Prostate gland (tissue), 2 donors: ENCODE results near the gene POLE2.

Experiments
- POLR2A ChIP-seq: fragments of 450-650 bp; IDR thresholded peaks from one replicate; pipeline ENCODE4 v1.6.1; 2016; ENCODE audit warnings: antibody characterized with exemption, mild to moderate bottlenecking
- TF ChIP-seq, protein P1 (sequence below), 4 experiments: fragments of 200-600 bp in 2 of 4; fragments of 450-650 bp in 2 of 4; sonication (generic) in 2 of 4; IDR thresholded peaks; 1 replicate in 3 of 4; 2 replicates in 1 of 4; pipeline ENCODE4 v1.5.1; 2016 to 2019; ENCODE audit warnings: antibody characterized with exemption in 4 of 4, mild to moderate bottlenecking in 2 of 4, moderate library complexity in 2 of 4

DNA sequence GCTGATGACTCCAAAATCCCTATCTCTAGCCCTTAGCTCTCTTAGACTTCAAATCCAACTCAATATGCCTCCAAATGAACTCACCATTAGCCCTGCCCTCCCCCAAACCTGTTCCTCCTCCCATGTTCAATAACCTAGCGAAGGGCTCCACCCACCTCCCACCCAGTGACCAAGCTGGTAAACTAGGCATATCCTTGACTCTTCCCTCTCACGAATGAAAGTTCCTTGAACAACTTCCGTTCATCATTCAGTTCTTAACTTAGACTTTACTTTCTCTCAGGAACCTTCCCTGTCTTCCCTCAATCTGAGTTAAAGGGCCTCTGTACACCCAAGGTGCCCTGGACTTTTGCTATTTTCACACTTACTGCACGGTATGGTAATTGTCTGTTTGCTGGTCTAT lies 3.0 kb upstream of the POLE2 start:
- TF ChIP-seq, protein P1, sequence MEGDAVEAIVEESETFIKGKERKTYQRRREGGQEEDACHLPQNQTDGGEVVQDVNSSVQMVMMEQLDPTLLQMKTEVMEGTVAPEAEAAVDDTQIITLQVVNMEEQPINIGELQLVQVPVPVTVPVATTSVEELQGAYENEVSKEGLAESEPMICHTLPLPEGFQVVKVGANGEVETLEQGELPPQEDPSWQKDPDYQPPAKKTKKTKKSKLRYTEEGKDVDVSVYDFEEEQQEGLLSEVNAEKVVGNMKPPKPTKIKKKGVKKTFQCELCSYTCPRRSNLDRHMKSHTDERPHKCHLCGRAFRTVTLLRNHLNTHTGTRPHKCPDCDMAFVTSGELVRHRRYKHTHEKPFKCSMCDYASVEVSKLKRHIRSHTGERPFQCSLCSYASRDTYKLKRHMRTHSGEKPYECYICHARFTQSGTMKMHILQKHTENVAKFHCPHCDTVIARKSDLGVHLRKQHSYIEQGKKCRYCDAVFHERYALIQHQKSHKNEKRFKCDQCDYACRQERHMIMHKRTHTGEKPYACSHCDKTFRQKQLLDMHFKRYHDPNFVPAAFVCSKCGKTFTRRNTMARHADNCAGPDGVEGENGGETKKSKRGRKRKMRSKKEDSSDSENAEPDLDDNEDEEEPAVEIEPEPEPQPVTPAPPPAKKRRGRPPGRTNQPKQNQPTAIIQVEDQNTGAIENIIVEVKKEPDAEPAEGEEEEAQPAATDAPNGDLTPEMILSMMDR (IDR thresholded peaks at IDR 0.05) = no peak
- TF ChIP-seq POLR2A = no peak
